ENCODE measurements around the gene TMEM107.
"Not testable (repeated sequence)": the region's sequence is repeated elsewhere in the genome, so short reads cannot be mapped to it uniquely, and the experiment has no call there.

Gene TMEM107

DNA sequence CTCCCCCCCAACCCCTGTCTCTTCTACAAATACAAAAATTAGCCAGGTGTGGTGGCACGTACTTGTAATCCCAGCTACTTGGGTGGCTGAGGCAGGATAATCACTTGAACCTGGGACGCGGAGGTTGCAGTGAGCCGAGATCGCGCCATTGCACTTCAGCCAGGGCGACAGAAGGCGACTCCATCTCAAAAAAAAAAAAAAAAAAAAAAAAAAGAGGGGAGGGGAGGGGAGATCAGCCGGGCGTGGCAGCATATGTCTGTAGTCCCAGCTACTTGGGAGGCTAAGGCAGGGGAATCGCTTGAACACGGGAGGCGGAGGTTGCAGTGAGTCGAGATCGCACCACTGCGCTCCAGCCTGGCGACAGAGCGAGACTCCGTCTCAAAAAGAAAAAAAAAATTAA, 6.0 kb downstream of the TMEM107 start:
- H3K4me1 ChIP-seq (ENCODE audit: control extremely low read depth in 1 of 4, control insufficient read depth in 4 of 4, insufficient read depth in 4 of 4, low read length in 3 of 4): peaks cover 6 to 26% (median 15%) of the 10 kb centered on the region in 4 experiments
- H3K4me3 ChIP-seq (ENCODE audit: control insufficient read depth in 1 of 7, extremely low read depth in 1 of 7, insufficient read depth in 4 of 7, low read depth in 2 of 7, low read length in 6 of 7); POLR2A ChIA-PET; H3K27me3 ChIP-seq (replicated peaks in 2 of 5; ENCODE audit: control insufficient read depth in 4 of 5, insufficient read depth in 5 of 5, low read length in 4 of 5); H3K9me3 ChIP-seq (ENCODE audit: control extremely low read depth in 1 of 5, control insufficient read depth in 4 of 5, insufficient read depth in 2 of 5, low read depth in 1 of 5, low read length in 4 of 5); H3K27ac ChIP-seq (ENCODE audit: insufficient read depth in 1 of 2, low read depth in 1 of 2, low read length in 2 of 2, poor library complexity in 1 of 2, severe bottlenecking in 2 of 2); DNase-seq; H3K36me3 ChIP-seq (ENCODE audit: control insufficient read depth in 4 of 4, insufficient read depth in 4 of 4, low read length in 3 of 4): not testable (repeated sequence)
- CTCF ChIA-PET: interaction anchor here (1.0 to 1.5 kb wide), 2 partner anchors 11 to 27 kb away, joined by 3 to 5 read pairs; no protein-coding TSS in a partner anchor
- WGBS (ENCODE audit: insufficient coverage): 98% methylated on average over 6 of the region's 19 CpGs

DNA sequence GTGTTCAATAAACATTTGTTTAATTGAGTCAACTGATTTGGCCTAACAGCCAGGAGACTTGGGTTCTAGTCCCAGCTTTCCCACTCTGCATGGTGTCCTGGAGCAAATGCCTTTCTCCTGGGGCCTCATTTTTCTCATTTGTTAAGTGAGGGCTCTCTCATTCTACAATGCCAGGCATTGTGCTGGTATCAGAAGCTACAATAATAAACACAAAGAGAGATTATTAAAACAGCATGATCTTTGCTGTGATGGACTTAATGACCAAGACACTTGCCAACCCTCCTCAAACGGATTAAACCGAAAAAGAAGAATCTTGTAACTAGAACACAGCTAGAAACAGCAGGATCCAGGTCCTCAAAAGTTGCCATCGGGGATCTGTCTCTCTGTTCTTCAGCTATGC, 8.7 kb downstream of the TMEM107 start:
- ChIA-PET POLR2A (interaction anchor here (0.5 to 0.6 kb wide), 2 partner anchors 74 to 236 kb away, joined by 3 to 5 read pairs; partner anchors contain the start of genes CNTROB and TRAPPC1), CTCF (interaction anchor here (0.6 to 1.1 kb wide), 2 partner anchors 12 to 17 kb away, joined by 3 read pairs; no protein-coding TSS in a partner anchor)
- Histone ChIP-seq H3K27ac (ENCODE audit: insufficient read depth in 1 of 2, low read depth in 1 of 2, low read length in 2 of 2, poor library complexity in 1 of 2, severe bottlenecking in 2 of 2) (no peak overlapping the region), H3K36me3 (ENCODE audit: control insufficient read depth in 4 of 4, insufficient read depth in 4 of 4, low read length in 3 of 4) (no peaks in the 10 kb centered on the region), H3K27me3 (replicated peaks in 2 of 5; ENCODE audit: control insufficient read depth in 4 of 5, insufficient read depth in 5 of 5, low read length in 4 of 5) (no peaks in the 10 kb centered on the region), H3K4me1 (ENCODE audit: control extremely low read depth in 1 of 4, control insufficient read depth in 4 of 4, insufficient read depth in 4 of 4, low read length in 3 of 4) (peaks cover 4 to 30% (median 23%) of the 10 kb centered on the region in 4 experiments), H3K4me3 (ENCODE audit: control insufficient read depth in 1 of 7, extremely low read depth in 1 of 7, insufficient read depth in 4 of 7, low read depth in 2 of 7, low read length in 6 of 7) (no peak overlapping the region), H3K9me3 (ENCODE audit: control extremely low read depth in 1 of 5, control insufficient read depth in 4 of 5, insufficient read depth in 2 of 5, low read depth in 1 of 5, low read length in 4 of 5) (no peaks in the 10 kb centered on the region)
- 93% methylated on average over 2 of the region's 3 CpGs for WGBS (ENCODE audit: insufficient coverage)
- DNase-seq: no peak

DNA sequence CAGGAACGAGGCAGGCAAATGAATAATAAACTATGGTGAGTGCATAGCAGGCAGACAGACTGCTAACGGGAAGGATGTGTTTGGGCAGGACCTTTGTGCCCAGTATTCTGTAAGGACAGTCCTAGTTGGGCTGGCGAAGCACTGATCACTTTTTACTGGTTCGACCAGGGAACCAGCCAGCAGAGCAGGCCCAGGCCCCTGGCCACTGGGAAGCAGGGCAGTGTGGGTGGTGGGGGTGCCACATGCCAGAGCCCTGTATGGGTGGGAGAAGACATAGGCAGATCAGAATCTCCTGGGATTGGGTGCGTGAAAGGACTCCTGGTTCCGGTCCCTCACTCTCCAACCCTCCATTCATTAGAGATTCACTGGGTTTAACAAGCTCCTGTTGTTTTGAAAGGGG, 9.4 kb downstream of the TMEM107 start:
- POLR2A ChIA-PET: no interaction called here

DNA sequence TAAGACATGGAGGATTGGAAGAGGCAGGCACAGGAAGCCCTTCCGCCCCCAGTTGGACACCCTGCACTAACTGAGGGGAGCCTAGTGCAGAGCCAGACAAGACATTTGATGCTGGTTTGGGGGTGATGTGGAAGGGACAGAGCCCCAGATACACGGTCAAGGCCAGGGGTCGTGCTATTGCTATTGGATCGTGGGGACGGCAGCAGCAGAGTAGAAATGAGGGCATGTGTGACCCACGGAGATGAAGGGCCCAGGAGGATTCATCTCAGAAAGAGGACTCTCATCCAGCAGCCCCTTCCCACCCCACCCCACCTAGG, 11.4 kb downstream of the TMEM107 start:
- no peak for DNase-seq
- ChIA-PET POLR2A (interaction anchor here (1.0 to 5.0 kb wide), 3 partner anchors 8 to 21 kb away, joined by 3 to 44 read pairs (median 4); no protein-coding TSS in a partner anchor), CTCF (interaction anchor here (1.9 to 19.3 kb wide), 2 partner anchors 8 to 23 kb away, joined by 5 to 292 read pairs; partner anchors contain the start of gene PER1)
- Histone ChIP-seq H3K4me3 (ENCODE audit: control insufficient read depth in 1 of 7, extremely low read depth in 1 of 7, insufficient read depth in 4 of 7, low read depth in 2 of 7, low read length in 6 of 7) (peak overlapping the region in 3 of 7 experiments; percentile 9 to 54 (median 30)), H3K36me3 (ENCODE audit: control insufficient read depth in 4 of 4, insufficient read depth in 4 of 4, low read length in 3 of 4) (peaks cover 0 to 18% (median 12%) of the 10 kb centered on the region in 4 experiments), H3K27me3 (replicated peaks in 2 of 5; ENCODE audit: control insufficient read depth in 4 of 5, insufficient read depth in 5 of 5, low read length in 4 of 5) (no peaks in the 10 kb centered on the region), H3K27ac (ENCODE audit: insufficient read depth in 1 of 2, low read depth in 1 of 2, low read length in 2 of 2, poor library complexity in 1 of 2, severe bottlenecking in 2 of 2) (no peak overlapping the region), H3K4me1 (ENCODE audit: control extremely low read depth in 1 of 4, control insufficient read depth in 4 of 4, insufficient read depth in 4 of 4, low read length in 3 of 4) (peaks cover 4 to 42% (median 36%) of the 10 kb centered on the region in 4 experiments), H3K9me3 (ENCODE audit: control extremely low read depth in 1 of 5, control insufficient read depth in 4 of 5, insufficient read depth in 2 of 5, low read depth in 1 of 5, low read length in 4 of 5) (no peaks in the 10 kb centered on the region)
- WGBS (ENCODE audit: insufficient coverage): 88% methylated on average over 1 of the region's 6 CpGs

More for the DNA sequence above, 9.4 kb downstream of the TMEM107 start:
- Histone ChIP-seq H3K4me3 (ENCODE audit: control insufficient read depth in 1 of 7, extremely low read depth in 1 of 7, insufficient read depth in 4 of 7, low read depth in 2 of 7, low read length in 6 of 7) (no peak overlapping the region), H3K4me1 (ENCODE audit: control extremely low read depth in 1 of 4, control insufficient read depth in 4 of 4, insufficient read depth in 4 of 4, low read length in 3 of 4) (peaks cover 4 to 31% (median 26%) of the 10 kb centered on the region in 4 experiments), H3K27me3 (replicated peaks in 2 of 5; ENCODE audit: control insufficient read depth in 4 of 5, insufficient read depth in 5 of 5, low read length in 4 of 5) (no peaks in the 10 kb centered on the region), H3K9me3 (ENCODE audit: control extremely low read depth in 1 of 5, control insufficient read depth in 4 of 5, insufficient read depth in 2 of 5, low read depth in 1 of 5, low read length in 4 of 5) (no peaks in the 10 kb centered on the region), H3K27ac (ENCODE audit: insufficient read depth in 1 of 2, low read depth in 1 of 2, low read length in 2 of 2, poor library complexity in 1 of 2, severe bottlenecking in 2 of 2) (no peak overlapping the region), H3K36me3 (ENCODE audit: control insufficient read depth in 4 of 4, insufficient read depth in 4 of 4, low read length in 3 of 4) (peaks cover 0 to under 1% (median under 1%) of the 10 kb centered on the region in 4 experiments)
- CTCF ChIA-PET: interaction anchor here (0.6 to 1.1 kb wide), 2 partner anchors 13 to 35 kb away, joined by 3 read pairs; no protein-coding TSS in a partner anchor
- no peak for DNase-seq
- 100% methylated on average over 3 of the region's 6 CpGs for WGBS (ENCODE audit: insufficient coverage)

DNA sequence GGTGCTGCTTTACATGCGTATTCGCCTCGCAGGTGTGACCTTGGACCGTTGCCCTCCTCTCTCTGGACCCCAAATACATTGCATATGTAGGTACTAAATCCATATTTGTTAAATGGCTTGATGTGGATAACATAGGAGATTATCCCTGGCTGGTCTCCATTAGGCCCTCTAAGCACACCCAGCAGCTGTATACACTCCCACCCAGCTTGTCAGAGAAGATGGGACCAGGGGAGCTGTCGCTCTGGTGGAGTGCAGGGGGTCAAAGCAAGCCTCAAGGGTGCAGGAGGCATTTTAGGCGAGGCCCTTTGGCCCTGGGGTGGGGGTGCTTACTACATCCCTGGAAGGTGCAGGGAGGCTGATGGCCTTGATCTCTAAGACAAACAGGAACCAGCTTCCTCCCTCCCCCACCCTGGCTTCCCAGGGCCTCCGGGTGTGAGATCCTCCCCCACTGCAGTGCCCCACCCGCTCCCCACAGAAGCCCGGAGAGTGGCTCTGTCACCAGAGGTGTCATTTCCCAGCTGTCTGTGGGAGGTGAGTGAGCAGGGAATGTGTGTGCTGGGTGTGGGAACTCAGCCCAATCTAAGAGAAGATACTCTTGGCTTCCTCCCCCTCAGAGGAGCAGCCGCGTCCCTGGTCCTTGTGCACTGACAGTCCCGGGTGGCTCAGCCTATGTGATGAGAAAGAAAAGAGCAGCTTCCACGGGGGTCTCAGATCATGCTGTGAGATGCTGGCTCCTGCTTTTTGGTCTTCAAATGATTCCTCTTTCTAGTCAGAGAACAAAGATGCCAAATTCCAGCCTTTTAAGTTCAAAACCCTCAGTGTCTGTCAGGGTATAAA, 12.0 kb downstream of the TMEM107 start:
- no peaks in the 10 kb centered on the region for H3K9me3 ChIP-seq (ENCODE audit: control extremely low read depth in 1 of 5, control insufficient read depth in 4 of 5, insufficient read depth in 2 of 5, low read depth in 1 of 5, low read length in 4 of 5)
- H3K36me3 ChIP-seq (ENCODE audit: control insufficient read depth in 4 of 4, insufficient read depth in 4 of 4, low read length in 3 of 4): peaks cover 0 to 24% (median 18%) of the 10 kb centered on the region in 4 experiments
- peak overlapping the region in 1 of 2 experiments; percentile 88 for H3K27ac ChIP-seq (ENCODE audit: insufficient read depth in 1 of 2, low read depth in 1 of 2, low read length in 2 of 2, poor library complexity in 1 of 2, severe bottlenecking in 2 of 2)
- H3K4me1 ChIP-seq (ENCODE audit: control extremely low read depth in 1 of 4, control insufficient read depth in 4 of 4, insufficient read depth in 4 of 4, low read length in 3 of 4): peaks cover 4 to 42% (median 36%) of the 10 kb centered on the region in 4 experiments
- peak overlapping the region in 5 of 7 experiments; percentile 9 to 96 (median 90) for H3K4me3 ChIP-seq (ENCODE audit: control insufficient read depth in 1 of 7, extremely low read depth in 1 of 7, insufficient read depth in 4 of 7, low read depth in 2 of 7, low read length in 6 of 7)
- no peaks in the 10 kb centered on the region for H3K27me3 ChIP-seq (replicated peaks in 2 of 5; ENCODE audit: control insufficient read depth in 4 of 5, insufficient read depth in 5 of 5, low read length in 4 of 5)
- DNase-seq: peak; percentile 39 to 71 (median 70)
- POLR2A ChIA-PET: interaction anchor here (1.0 to 5.0 kb wide), 3 partner anchors 9 to 22 kb away, joined by 3 to 44 read pairs (median 4); no protein-coding TSS in a partner anchor
- 13% methylated on average over 4 of the region's 13 CpGs for WGBS (ENCODE audit: insufficient coverage)
- CTCF ChIA-PET: interaction anchor here (1.9 to 19.3 kb wide), 2 partner anchors 9 to 23 kb away, joined by 5 to 292 read pairs; partner anchors contain the start of gene PER1

DNA sequence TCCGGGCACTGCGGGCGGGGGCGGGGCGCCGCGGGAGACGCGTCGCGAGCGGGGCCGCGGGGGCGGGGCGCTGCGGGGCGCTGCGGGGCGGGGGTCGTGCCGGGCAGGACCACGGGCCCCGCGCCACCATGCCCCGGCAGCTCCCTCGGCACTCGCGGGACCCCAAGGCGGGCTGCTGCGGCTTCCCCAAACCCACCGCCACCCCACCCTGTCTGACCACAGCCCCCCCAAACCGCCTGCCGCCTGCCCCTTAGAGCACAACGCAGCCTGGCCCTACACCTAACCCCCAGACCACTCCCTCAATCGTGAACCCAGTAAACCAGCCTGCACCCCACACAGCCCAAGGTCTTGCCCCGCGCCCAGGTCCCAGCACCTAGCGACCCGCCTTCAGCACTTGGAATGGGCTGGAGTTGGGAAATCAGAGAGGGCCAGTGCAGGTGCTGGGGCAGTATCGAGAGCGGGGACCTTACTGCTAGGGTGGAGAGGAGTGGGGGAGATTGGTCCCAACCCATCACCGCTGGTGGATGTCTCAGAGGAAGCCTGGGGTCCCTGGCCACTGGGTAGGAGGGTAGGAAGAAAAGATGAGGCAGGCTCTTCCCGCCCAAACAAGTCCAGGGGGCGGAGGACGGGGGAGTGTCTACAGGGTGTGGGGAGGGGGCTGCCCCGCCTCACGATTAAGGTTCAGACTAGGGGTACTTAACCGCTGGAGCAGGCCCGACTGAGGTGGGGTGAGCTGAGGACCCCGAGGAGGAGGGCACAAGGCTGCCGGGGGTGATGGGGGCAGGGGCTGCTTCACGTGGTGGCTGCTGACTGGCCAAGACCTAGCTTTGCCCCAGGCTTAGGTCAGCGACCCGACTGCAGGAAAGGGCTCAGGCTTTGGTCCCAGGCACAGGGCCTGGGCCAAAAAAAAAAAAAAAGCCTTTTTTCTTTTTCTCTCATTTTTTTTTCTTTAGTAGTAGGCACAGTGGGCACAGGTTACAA, 12.9 kb downstream of the TMEM107 start:
- H3K27ac ChIP-seq (ENCODE audit: insufficient read depth in 1 of 2, low read depth in 1 of 2, low read length in 2 of 2, poor library complexity in 1 of 2, severe bottlenecking in 2 of 2): peak overlapping the region in 1 of 2 experiments; percentile 88
- ChIA-PET CTCF (interaction anchor here (1.9 to 19.3 kb wide), 2 partner anchors 10 to 22 kb away, joined by 5 to 292 read pairs; partner anchors contain the start of gene PER1), POLR2A (interaction anchor here (0.7 to 5.0 kb wide), 3 partner anchors 10 to 83 kb away, joined by 3 to 44 read pairs (median 6); no protein-coding TSS in a partner anchor)
- H3K27me3 ChIP-seq (replicated peaks in 2 of 5; ENCODE audit: control insufficient read depth in 4 of 5, insufficient read depth in 5 of 5, low read length in 4 of 5): no peaks in the 10 kb centered on the region
- 13% methylated on average over 47 of the region's 55 CpGs for WGBS (ENCODE audit: insufficient coverage)
- peaks cover 4 to 47% (median 40%) of the 10 kb centered on the region in 4 experiments for H3K4me1 ChIP-seq (ENCODE audit: control extremely low read depth in 1 of 4, control insufficient read depth in 4 of 4, insufficient read depth in 4 of 4, low read length in 3 of 4)
- no peaks in the 10 kb centered on the region for H3K9me3 ChIP-seq (ENCODE audit: control extremely low read depth in 1 of 5, control insufficient read depth in 4 of 5, insufficient read depth in 2 of 5, low read depth in 1 of 5, low read length in 4 of 5)
- no peak for DNase-seq
- H3K4me3 ChIP-seq (ENCODE audit: control insufficient read depth in 1 of 7, extremely low read depth in 1 of 7, insufficient read depth in 4 of 7, low read depth in 2 of 7, low read length in 6 of 7): peak overlapping the region; percentile 42 to 98 (median 90)
- H3K36me3 ChIP-seq (ENCODE audit: control insufficient read depth in 4 of 4, insufficient read depth in 4 of 4, low read length in 3 of 4): peaks cover 0 to 28% (median 18%) of the 10 kb centered on the region in 4 experiments

All from common myeloid progenitor, CD34-positive (primary cell).